Measurements from ENCODE around the gene MAP3K5. TPM values are rescaled to one million over a fixed set of nuclear protein-coding genes. Genes with fewer than 3 reads are reported as not detected.

Gene MAP3K5
- total RNA-seq, 1 donor from 2014 or later = 1.7 TPM

DNA sequence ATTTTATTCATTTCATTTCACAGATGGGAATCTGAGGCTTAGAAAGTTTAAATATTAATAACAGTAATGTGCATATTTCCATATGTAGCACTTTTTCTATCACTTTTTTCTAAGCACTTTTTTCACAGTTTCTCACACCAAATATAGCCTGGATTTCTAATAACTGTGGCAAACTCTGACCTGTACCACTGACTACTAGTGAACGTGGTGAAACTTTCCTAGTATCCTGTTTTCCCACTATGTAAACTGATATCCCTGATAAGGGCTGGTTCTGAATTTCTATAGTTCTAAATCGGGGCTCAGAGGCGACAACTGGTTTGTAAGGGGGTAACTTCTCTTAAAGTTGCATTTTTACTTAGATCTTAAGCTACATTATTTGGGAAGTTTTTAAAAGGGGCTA is 274.7 kb downstream of the MAP3K5 start:
- Mint-ChIP-seq H3K4me1 (ENCODE audit: low read depth, unreplicated experiment) (peaks cover 3% of the 10 kb centered on the region), H3K9me3 (ENCODE audit: unreplicated experiment) (no peaks in the 10 kb centered on the region), H3K36me3 (ENCODE audit: low read depth, unreplicated experiment) (no peaks in the 10 kb centered on the region), H3K4me3 (ENCODE audit: unreplicated experiment) (no peak overlapping the region), H3K27ac (ENCODE audit: unreplicated experiment) (no peak overlapping the region), H3K27me3 (ENCODE audit: low read depth, unreplicated experiment) (no peaks in the 10 kb centered on the region)
- H3K4me1 ChIP-seq (ENCODE audit: insufficient read depth, low read length) = no peaks in the 10 kb centered on the region
- DNase-seq (ENCODE audit: low read depth) (no peak), FAIRE-seq (no peak)
- H2AFZ ChIP-seq (ENCODE audit: low read depth, low read length) = no peak overlapping the region
- no peak overlapping the region for H3K4me3 ChIP-seq (ENCODE audit: insufficient read depth, low read depth, low read length)
- no peak overlapping the region for H3K27ac ChIP-seq (ENCODE audit: low read depth, low read length)
- no peak for TF ChIP-seq EZH2 (IDR thresholded peaks at IDR 0.05; ENCODE audit: insufficient read depth, low read length)
- TF ChIP-seq, protein P1, sequence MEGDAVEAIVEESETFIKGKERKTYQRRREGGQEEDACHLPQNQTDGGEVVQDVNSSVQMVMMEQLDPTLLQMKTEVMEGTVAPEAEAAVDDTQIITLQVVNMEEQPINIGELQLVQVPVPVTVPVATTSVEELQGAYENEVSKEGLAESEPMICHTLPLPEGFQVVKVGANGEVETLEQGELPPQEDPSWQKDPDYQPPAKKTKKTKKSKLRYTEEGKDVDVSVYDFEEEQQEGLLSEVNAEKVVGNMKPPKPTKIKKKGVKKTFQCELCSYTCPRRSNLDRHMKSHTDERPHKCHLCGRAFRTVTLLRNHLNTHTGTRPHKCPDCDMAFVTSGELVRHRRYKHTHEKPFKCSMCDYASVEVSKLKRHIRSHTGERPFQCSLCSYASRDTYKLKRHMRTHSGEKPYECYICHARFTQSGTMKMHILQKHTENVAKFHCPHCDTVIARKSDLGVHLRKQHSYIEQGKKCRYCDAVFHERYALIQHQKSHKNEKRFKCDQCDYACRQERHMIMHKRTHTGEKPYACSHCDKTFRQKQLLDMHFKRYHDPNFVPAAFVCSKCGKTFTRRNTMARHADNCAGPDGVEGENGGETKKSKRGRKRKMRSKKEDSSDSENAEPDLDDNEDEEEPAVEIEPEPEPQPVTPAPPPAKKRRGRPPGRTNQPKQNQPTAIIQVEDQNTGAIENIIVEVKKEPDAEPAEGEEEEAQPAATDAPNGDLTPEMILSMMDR (IDR thresholded peaks at IDR 0.05; ENCODE audit: insufficient read depth, low read depth, low read length) = no peak
- no peak overlapping the region for H3K4me2 ChIP-seq (ENCODE audit: low read length)
- H3K36me3 ChIP-seq (ENCODE audit: insufficient read depth, low read length) = no peaks in the 10 kb centered on the region
- no peak overlapping the region for H3K9ac ChIP-seq (ENCODE audit: low read length)
- H3K79me2 ChIP-seq (ENCODE audit: insufficient read depth, low read length) = no peaks in the 10 kb centered on the region
- peaks cover 3% of the 10 kb centered on the region for H3K27me3 ChIP-seq (ENCODE audit: insufficient read depth, low read length)
- H3K9me3 ChIP-seq (ENCODE audit: insufficient read depth, low read depth, low read length) = no peaks in the 10 kb centered on the region
- H4K20me1 ChIP-seq (ENCODE audit: insufficient read depth, low read length) = no peaks in the 10 kb centered on the region

DNA sequence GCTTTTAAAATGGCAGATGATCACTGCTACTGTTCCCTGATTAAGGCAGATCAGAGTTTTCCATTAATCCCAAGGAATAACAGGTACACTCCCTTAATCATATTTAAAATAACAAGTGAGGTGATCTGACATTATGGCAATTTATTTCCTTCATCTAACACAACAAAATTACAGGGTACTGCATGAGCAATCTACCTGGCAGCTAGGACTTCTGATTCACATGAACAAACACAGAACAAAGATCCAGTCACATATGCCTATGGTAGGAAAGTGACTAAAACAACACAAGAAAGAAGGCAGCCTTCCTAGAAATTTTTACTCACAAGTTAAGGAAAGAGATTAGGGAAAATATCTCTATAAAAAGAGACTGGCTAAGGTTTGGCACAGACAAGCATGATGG is 275.3 kb downstream of the MAP3K5 start:
- Histone ChIP-seq H4K20me1 (ENCODE audit: insufficient read depth, low read length) (no peaks in the 10 kb centered on the region), H3K27ac (ENCODE audit: low read depth, low read length) (no peak overlapping the region), H3K9me3 (ENCODE audit: insufficient read depth, low read depth, low read length) (no peaks in the 10 kb centered on the region), H2AFZ (ENCODE audit: low read depth, low read length) (no peak overlapping the region), H3K4me1 (ENCODE audit: insufficient read depth, low read length) (no peaks in the 10 kb centered on the region), H3K36me3 (ENCODE audit: insufficient read depth, low read length) (no peaks in the 10 kb centered on the region), H3K27me3 (ENCODE audit: insufficient read depth, low read length) (peaks cover 3% of the 10 kb centered on the region), H3K4me3 (ENCODE audit: insufficient read depth, low read depth, low read length) (no peak overlapping the region), H3K9ac (ENCODE audit: low read length) (no peak overlapping the region), H3K79me2 (ENCODE audit: insufficient read depth, low read length) (no peaks in the 10 kb centered on the region), H3K4me2 (ENCODE audit: low read length) (no peak overlapping the region)
- no peaks in the 10 kb centered on the region for H3K9me3 Mint-ChIP-seq (ENCODE audit: unreplicated experiment)
- H3K36me3 Mint-ChIP-seq (ENCODE audit: low read depth, unreplicated experiment) = no peaks in the 10 kb centered on the region
- H3K4me1 Mint-ChIP-seq (ENCODE audit: low read depth, unreplicated experiment) = peaks cover 3% of the 10 kb centered on the region
- no peak for DNase-seq (ENCODE audit: low read depth)
- TF ChIP-seq EZH2 (IDR thresholded peaks at IDR 0.05; ENCODE audit: insufficient read depth, low read length) = no peak
- no peaks in the 10 kb centered on the region for H3K27me3 Mint-ChIP-seq (ENCODE audit: low read depth, unreplicated experiment)
- no peak overlapping the region for H3K4me3 Mint-ChIP-seq (ENCODE audit: unreplicated experiment)
- no peak overlapping the region for H3K27ac Mint-ChIP-seq (ENCODE audit: unreplicated experiment)
- FAIRE-seq = no peak

DNA sequence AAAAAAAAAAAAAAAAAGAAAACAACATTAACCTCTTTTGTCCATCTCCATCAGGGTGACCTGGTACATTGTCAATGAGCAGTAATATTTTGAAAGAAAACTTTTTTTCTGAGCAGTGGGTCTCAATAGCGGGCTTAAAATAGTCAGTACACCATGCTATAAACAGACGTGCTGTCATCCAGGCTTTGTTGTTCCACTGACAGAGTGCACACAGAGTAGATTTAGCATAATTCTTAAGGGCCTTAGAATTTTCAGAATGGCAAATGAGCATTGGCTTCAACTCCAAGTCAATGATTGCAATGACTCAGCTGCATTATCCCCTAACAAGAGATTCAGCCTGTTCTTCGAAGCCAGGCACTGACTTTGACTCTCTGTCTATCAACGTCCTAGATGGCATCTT is 277.7 kb downstream of the MAP3K5 start:
- H2AFZ ChIP-seq (ENCODE audit: low read depth, low read length) = no peak overlapping the region
- no peaks in the 10 kb centered on the region for H3K79me2 ChIP-seq (ENCODE audit: insufficient read depth, low read length)
- no peaks in the 10 kb centered on the region for H3K27me3 Mint-ChIP-seq (ENCODE audit: low read depth, unreplicated experiment)
- H3K4me3 Mint-ChIP-seq (ENCODE audit: unreplicated experiment) = no peak overlapping the region
- H3K27ac Mint-ChIP-seq (ENCODE audit: unreplicated experiment) = no peak overlapping the region
- no peak overlapping the region for H3K27ac ChIP-seq (ENCODE audit: low read depth, low read length)
- H3K36me3 Mint-ChIP-seq (ENCODE audit: low read depth, unreplicated experiment) = no peaks in the 10 kb centered on the region
- H3K9ac ChIP-seq (ENCODE audit: low read length) = no peak overlapping the region
- no peak for TF ChIP-seq EZH2 (IDR thresholded peaks at IDR 0.05; ENCODE audit: insufficient read depth, low read length)
- TF ChIP-seq, protein P1 (IDR thresholded peaks at IDR 0.05; ENCODE audit: insufficient read depth, low read depth, low read length) = no peak
- no peaks in the 10 kb centered on the region for H3K9me3 ChIP-seq (ENCODE audit: insufficient read depth, low read depth, low read length)
- no peaks in the 10 kb centered on the region for H3K4me1 ChIP-seq (ENCODE audit: insufficient read depth, low read length)
- H3K36me3 ChIP-seq (ENCODE audit: insufficient read depth, low read length) = no peaks in the 10 kb centered on the region
- H4K20me1 ChIP-seq (ENCODE audit: insufficient read depth, low read length) = no peaks in the 10 kb centered on the region
- FAIRE-seq (no peak), DNase-seq (ENCODE audit: low read depth) (no peak)
- H3K4me3 ChIP-seq (ENCODE audit: insufficient read depth, low read depth, low read length) = no peak overlapping the region
- no peaks in the 10 kb centered on the region for H3K9me3 Mint-ChIP-seq (ENCODE audit: unreplicated experiment)
- no peak overlapping the region for H3K4me2 ChIP-seq (ENCODE audit: low read length)
- H3K4me1 Mint-ChIP-seq (ENCODE audit: low read depth, unreplicated experiment) = peaks cover 3% of the 10 kb centered on the region
- H3K27me3 ChIP-seq (ENCODE audit: insufficient read depth, low read length) = no peaks in the 10 kb centered on the region
